ENCODE results near the gene ARPC4. TPM values are rescaled to one million over a fixed set of nuclear protein-coding genes. Genes with fewer than 3 reads are reported as not detected.
"Not testable (repeated sequence)": the region's sequence is repeated elsewhere in the genome, so short reads cannot be mapped to it uniquely, and the experiment has no call there.

Gene ARPC4
- total RNA-seq, 3 donors from 2014 or later = 154 to 219 (median 212) TPM

DNA sequence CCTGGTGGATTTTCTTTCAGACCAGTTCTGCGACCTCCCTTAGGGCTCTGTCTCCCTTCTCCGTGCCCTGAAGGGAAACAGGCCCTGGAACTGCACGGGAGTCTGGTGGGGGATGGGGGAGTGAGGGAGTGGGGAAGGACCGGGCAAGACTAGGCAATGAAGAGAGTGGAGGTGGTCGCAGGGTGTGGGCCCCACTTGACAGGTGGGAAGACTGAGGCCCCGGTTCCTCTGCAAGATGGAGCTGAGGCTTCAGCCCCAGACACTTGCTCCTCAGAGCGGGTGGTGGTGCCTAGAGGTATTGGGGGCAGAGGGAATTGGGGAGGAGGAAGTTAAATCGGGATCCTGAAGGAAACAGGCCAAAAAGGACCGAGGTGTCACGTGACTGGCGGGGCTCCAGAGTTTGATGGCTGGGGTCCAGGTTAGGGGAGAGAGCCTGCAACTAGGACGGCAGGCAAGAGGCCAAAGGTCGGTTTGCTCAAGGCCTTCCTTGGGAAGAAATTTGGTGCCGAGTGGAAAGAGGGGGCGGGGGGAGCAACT is 22.5 kb upstream of the ARPC4 start:
- TF ChIP-seq, protein P1, sequence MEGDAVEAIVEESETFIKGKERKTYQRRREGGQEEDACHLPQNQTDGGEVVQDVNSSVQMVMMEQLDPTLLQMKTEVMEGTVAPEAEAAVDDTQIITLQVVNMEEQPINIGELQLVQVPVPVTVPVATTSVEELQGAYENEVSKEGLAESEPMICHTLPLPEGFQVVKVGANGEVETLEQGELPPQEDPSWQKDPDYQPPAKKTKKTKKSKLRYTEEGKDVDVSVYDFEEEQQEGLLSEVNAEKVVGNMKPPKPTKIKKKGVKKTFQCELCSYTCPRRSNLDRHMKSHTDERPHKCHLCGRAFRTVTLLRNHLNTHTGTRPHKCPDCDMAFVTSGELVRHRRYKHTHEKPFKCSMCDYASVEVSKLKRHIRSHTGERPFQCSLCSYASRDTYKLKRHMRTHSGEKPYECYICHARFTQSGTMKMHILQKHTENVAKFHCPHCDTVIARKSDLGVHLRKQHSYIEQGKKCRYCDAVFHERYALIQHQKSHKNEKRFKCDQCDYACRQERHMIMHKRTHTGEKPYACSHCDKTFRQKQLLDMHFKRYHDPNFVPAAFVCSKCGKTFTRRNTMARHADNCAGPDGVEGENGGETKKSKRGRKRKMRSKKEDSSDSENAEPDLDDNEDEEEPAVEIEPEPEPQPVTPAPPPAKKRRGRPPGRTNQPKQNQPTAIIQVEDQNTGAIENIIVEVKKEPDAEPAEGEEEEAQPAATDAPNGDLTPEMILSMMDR (IDR thresholded peaks at IDR 0.05) = no peak
- H3K9me3 ChIP-seq = no peaks in the 10 kb centered on the region
- H3K36me3 ChIP-seq (ENCODE audit: low read depth) = peaks cover 2% of the 10 kb centered on the region
- H3K4me3 ChIP-seq = peak overlapping the region; percentile 34
- ATAC-seq (peak; percentile 39), DNase-seq (peak; percentile 85 to 87 (median 86))
- intact Hi-C loops (cut with DNase I, micrococcal nuclease) = no loop called here
- peaks cover 15% of the 10 kb centered on the region for H3K4me1 ChIP-seq (ENCODE audit: low read depth)

DNA sequence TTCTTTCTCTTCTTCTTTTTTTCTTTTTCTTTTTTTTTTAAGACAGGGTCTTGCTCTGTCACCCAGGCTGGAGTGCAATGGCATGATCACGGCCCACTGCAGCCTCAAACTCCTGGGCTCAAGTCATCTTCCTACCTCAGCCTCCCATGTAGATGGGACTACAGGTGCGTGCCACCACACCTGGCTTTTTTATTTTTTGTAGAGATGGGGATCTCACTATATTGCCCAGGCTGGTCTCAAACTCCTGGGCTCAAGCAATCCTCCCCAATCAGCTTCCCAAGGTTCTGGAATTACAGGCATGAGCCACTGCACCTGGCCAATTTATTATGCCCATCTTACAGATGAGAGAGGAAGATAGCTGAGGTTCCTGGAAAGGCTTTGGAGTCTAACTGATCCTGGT is 21.9 kb upstream of the ARPC4 start:
- H3K9me3 ChIP-seq; H3K4me3 ChIP-seq; DNase-seq; H3K36me3 ChIP-seq (ENCODE audit: low read depth); intact Hi-C loops (cut with DNase I, micrococcal nuclease); ATAC-seq: not testable (repeated sequence)
- peaks cover 15% of the 10 kb centered on the region for H3K4me1 ChIP-seq (ENCODE audit: low read depth)

DNA sequence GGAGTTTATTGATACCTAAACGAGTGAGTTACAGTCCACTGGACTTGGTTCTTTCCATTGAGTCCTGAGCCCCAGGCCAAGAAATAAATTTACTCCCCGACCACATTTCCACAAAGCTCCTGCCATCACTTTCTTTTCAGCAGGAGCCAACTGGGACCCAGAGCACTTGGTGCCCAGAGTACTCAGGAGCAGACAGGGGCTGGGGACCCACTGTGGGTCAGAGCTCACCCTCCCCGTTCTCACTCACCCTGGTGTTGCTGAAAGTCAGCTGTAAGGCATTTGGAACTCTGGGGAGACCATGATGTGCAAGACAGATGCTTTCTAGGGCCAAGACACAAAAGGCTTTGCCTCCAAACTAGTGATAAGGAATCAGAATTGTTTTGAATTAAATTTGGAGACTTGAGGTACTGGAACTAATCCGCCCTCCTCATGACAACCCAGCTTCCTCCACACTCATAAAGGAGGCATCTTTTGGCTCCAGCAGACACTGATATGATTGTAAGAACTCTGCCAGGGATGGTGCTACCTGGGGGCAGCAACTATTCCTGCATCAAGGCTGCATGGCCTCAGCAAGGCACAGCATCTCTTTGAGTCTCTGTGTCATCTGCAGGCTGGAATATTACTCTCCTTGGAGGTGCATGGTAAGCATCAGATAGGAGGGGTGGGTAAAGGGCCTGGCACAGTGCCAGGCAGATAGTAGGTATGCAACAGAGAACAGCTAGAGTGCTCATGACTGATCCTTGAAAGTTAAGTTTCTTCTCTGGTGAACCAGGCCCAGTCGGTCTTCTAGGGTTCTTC is 15.8 kb upstream of the ARPC4 start:
- Histone ChIP-seq H3K36me3 (ENCODE audit: low read depth) (no peaks in the 10 kb centered on the region), H3K4me3 (no peak overlapping the region), H3K9me3 (no peaks in the 10 kb centered on the region), H3K4me1 (ENCODE audit: low read depth) (peaks cover 9% of the 10 kb centered on the region)
- DNase-seq = no peak
- intact Hi-C loops (cut with DNase I, micrococcal nuclease) = no loop called here
- TF ChIP-seq, protein P1 (IDR thresholded peaks at IDR 0.05) = no peak
- no peak for ATAC-seq

DNA sequence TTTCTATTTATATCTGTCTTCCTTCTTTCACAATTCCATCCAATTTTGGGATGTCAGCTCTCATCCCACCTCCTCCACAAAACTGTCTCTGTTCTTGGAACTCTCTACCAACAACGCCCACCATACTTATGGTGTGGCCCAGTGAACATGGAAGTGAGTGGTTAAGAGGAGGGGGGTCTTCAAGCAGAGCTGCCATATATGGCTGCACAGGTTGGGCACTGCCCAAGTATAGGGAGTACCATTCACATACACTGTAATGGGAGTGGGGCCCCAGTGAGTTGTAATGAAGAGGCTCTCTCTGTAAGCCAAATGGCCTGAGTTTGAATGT is 15.2 kb upstream of the ARPC4 start:
- no peak for DNase-seq
- ATAC-seq = no peak
- TF ChIP-seq, protein P1 (IDR thresholded peaks at IDR 0.05) = no peak
- Histone ChIP-seq H3K4me1 (ENCODE audit: low read depth) (peaks cover 9% of the 10 kb centered on the region), H3K36me3 (ENCODE audit: low read depth) (no peaks in the 10 kb centered on the region), H3K9me3 (no peaks in the 10 kb centered on the region), H3K4me3 (no peak overlapping the region)
- intact Hi-C loops (cut with DNase I, micrococcal nuclease) = no loop called here

DNA sequence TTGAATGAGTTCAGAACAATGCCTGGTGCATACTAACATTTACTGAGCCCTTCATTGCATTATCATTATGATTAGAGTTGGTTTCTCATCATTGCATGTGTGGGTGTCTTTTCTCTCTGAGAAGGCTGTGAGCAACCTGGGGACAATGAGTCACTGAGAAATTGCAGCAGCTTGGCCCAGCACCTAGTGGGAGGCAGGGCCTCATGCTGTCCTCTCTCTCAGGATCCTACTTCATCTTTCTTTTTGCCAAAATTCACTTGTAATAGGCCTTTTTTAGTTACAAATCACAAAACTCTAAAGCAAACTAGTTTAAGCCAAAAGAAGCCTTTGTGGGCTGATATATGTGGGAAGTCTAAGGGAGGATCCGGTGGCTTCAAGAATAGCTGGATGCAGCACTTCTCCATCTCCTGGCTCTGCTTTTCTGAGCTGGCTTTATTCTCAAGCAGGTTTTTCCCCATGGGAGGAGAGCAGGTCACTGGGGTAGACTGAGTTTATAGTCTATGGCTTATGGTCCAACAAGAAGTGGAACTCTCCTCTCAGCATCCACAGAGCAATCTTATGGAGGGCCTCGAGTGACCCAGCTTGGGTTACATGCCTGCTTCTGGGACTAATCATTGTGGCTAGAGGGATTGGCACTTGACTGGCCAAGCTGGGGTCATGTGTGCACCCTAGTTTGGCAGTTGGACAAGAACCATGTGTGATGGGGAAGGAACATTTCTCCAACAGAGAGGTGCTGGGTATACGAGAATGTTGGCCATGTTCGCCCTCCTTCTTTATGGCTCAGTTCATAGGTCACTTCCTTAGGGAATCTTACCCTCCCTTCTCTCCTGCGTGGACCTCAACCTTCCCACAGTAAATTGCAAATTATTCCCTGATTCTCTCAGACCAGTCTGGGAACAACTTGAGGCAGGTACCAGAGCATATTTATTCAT is 14.5 kb upstream of the ARPC4 start:
- ATAC-seq = peak; percentile 73
- no peaks in the 10 kb centered on the region for H3K9me3 ChIP-seq
- DNase-seq = no peak
- H3K4me1 ChIP-seq (ENCODE audit: low read depth) = peaks cover 9% of the 10 kb centered on the region
- H3K36me3 ChIP-seq (ENCODE audit: low read depth) = no peaks in the 10 kb centered on the region
- TF ChIP-seq, protein P1 (IDR thresholded peaks at IDR 0.05) = no peak
- H3K4me3 ChIP-seq = no peak overlapping the region
- intact Hi-C loops (cut with DNase I, micrococcal nuclease) = no loop called here

Measured in mucosa of descending colon (tissue), 3 donors.